Mucosa of descending colon (tissue), 3 donors: ENCODE results near the gene MNAT1. TPM values are rescaled to one million over a fixed set of nuclear protein-coding genes. Genes with fewer than 3 reads are reported as not detected.

Experiments used
- ATAC-seq: fragments of 200-7000 bp; cut with Tn5 transposase; one replicate; pipeline ENCODE4 v1.9.1; 2020; ENCODE audit warnings: mild to moderate bottlenecking, moderate library complexity
- DNase-seq, 3 donors: peaks; one replicate each; pipeline ENCODE4 v3.0.0-alpha.2; 2020
- H3K36me3 ChIP-seq: fragments of 200-600 bp; one replicate; pipeline ENCODE4 v1.8.0; 2021; ENCODE audit warnings: low read depth, mild to moderate bottlenecking
- H3K4me1 ChIP-seq: fragments of 200-600 bp; one replicate; pipeline ENCODE4 v1.8.0; 2021; ENCODE audit warnings: low read depth, mild to moderate bottlenecking
- H3K4me3 ChIP-seq: fragments of 200-600 bp; one replicate; pipeline ENCODE4 v1.8.0; 2021; ENCODE audit warnings: mild to moderate bottlenecking
- H3K9me3 ChIP-seq: fragments of 200-600 bp; one replicate; pipeline ENCODE4 v1.8.0; 2021; ENCODE audit warnings: mild to moderate bottlenecking
- CTCF ChIP-seq: fragments of 200-600 bp; IDR thresholded peaks from one replicate; pipeline ENCODE4 v1.8.0; 2022; ENCODE audit warnings: antibody characterized with exemption, mild to moderate bottlenecking
- intact Hi-C, 2 donors: fragments of 100-400 bp; cut with DNase I in 1 of 2; cut with micrococcal nuclease in 1 of 2; formaldehyde crosslinking; loops; one replicate each; pipeline versions ENCODE4 v1.11.0 to v1.11.1; 2022; cut with DNase I, micrococcal nuclease
- total RNA-seq, 3 donors: library from RNA; stranded (reverse); fragmentation: NEBNext Ultra II Directional in 2 of 3; extraction: Animal tissue kit (Norgen Biotek cat#: 25700) in 2 of 3; gene quantifications; one replicate each; pipeline versions ENCODE4 v1.2.1 to v1.2.4, GENCODE V29; 2021 to 2023
- donor health status: DM: no; HTN: no; CAD: no; lungs with moderate emphysema.
- donor health status: DM: no; HTN: no; CAD: no.
- donor health status: DM: no; HTN: yes; CAD: no.

Gene MNAT1
- total RNA-seq, 3 donors from 2014 or later, result 13.4 to 19.8 (median 14.3) TPM

- DNase-seq (no peak), ATAC-seq (no peak)
- no peaks in the 10 kb centered on the region for H3K36me3 ChIP-seq
- H3K4me3 ChIP-seq, result no peak overlapping the region
- peaks cover 15% of the 10 kb centered on the region for H3K4me1 ChIP-seq
- intact Hi-C loops, result loop anchor here in 1 of 2 donors (5.0 kb wide), 1 partner anchor 231 kb away; no protein-coding TSS in a partner anchor
- no peaks in the 10 kb centered on the region for H3K9me3 ChIP-seq
- TF ChIP-seq CTCF, result no peak
These were observed 243.3 kb downstream of the MNAT1 start for GRCh38 chr14:60977847-60978246.

- ATAC-seq (peak; percentile 99), DNase-seq (peak; percentile 95)
- H3K36me3 ChIP-seq, result no peaks in the 10 kb centered on the region
- H3K9me3 ChIP-seq, result no peaks in the 10 kb centered on the region
- H3K4me3 ChIP-seq, result peak within 1 kb of the TSS; percentile 68
- intact Hi-C loops, result no loop called here
- H3K4me1 ChIP-seq, result peaks cover 15% of the 10 kb centered on the region
- TF ChIP-seq CTCF, result no peak
These were observed 246.5 kb downstream of the MNAT1 start, which contains the start of the genes SLC38A6 and TRMT5 for GRCh38 chr14:60980811-60981632. Gene SLC38A6 (plus strand): TSS chr14:60981245. CDS start chr14:60981278, 33 bp downstream. Gene TRMT5 (minus strand): TSS chr14:60981079. CDS start chr14:60980973, 106 bp downstream.

GRCh38 chr14:60981633-60982455, 247.3 kb downstream of the MNAT1 start:
- Histone ChIP-seq H3K36me3 (no peaks in the 10 kb centered on the region), H3K9me3 (no peaks in the 10 kb centered on the region), H3K4me3 (peak overlapping the region; percentile 68), H3K4me1 (peaks cover 15% of the 10 kb centered on the region)
- ATAC-seq, result no peak
- intact Hi-C loops, result no loop called here
- no peak for TF ChIP-seq CTCF
- DNase-seq, result peak in 1 of 3 donors; percentile 10

- intact Hi-C loops, result no loop called here
- no peak for ATAC-seq
- H3K9me3 ChIP-seq, result no peaks in the 10 kb centered on the region
These were observed 249.6 kb downstream of the MNAT1 start for GRCh38 chr14:60984196-60984595.

More at GRCh38 chr14:60984196-60984595, 249.6 kb downstream of the MNAT1 start:
- no peak overlapping the region for H3K4me3 ChIP-seq
- peaks cover 15% of the 10 kb centered on the region for H3K4me1 ChIP-seq
- no peak for TF ChIP-seq CTCF
- H3K36me3 ChIP-seq, result no peaks in the 10 kb centered on the region
- no peak for DNase-seq
